H1 (cell line): ENCODE data around the gene COX17. TPM values are rescaled to one million over a fixed set of nuclear protein-coding genes. Genes with fewer than 3 reads are reported as not detected.

Experiments used
- CTCF ChIA-PET: fragments of 300-600 bp; sonication (Branson Sonifier 250); formaldehyde crosslinking; loops from one replicate; lab custom pipeline; 2021; ENCODE audit not compliant: partially characterized antibody; lab: Charles Lee
- POLR2A ChIA-PET: fragments of 300-600 bp; sonication (Branson Sonifier 250); formaldehyde crosslinking; loops from one replicate; lab custom pipeline; 2021; ENCODE audit warnings: inconsistent platforms; ENCODE audit not compliant: partially characterized antibody; lab: Charles Lee
- DNase-seq, 2 experiments: peaks; one replicate each; pipeline versions ENCODE4 v3.0.0 to v3.0.0-alpha.2; 2010 to 2022; ENCODE audit warnings: low spot score in 2 of 2, low read depth in 1 of 2, mixed read lengths in 1 of 2
- FAIRE-seq: peaks from 2 replicates; lab custom pipeline; 2011; peaks lifted over from hg19 to GRCh38; lab: Jason Lieb, UNC
- H2AFZ ChIP-seq: 2 replicates; pipeline ENCODE4 v1.8.1; 2012; ENCODE audit warnings: low read length, inconsistent platforms
- H2AK5ac ChIP-seq: 2 replicates; pipeline ENCODE4 v1.6.1; 2013; ENCODE audit warnings: low read depth, low read length
- H2BK120ac ChIP-seq: replicated peaks from 2 replicates; pipeline ENCODE3; 2013; ENCODE audit warnings: low read depth, low read length, inconsistent platforms
- H2BK12ac ChIP-seq: 2 replicates; pipeline ENCODE4 v1.6.1; 2013; ENCODE audit warnings: low read depth, low read length
- H2BK15ac ChIP-seq: 2 replicates; pipeline ENCODE4 v1.6.1; 2013; ENCODE audit warnings: low read length
- H2BK20ac ChIP-seq: 2 replicates; pipeline ENCODE4 v1.6.1; 2013; ENCODE audit warnings: low read length
- H2BK5ac ChIP-seq: 2 replicates; pipeline ENCODE4 v1.6.1; 2013; ENCODE audit warnings: low read depth, low read length
- H3K14ac ChIP-seq: 2 replicates; pipeline ENCODE4 v1.6.1; 2013; ENCODE audit warnings: inconsistent platforms; ENCODE audit not compliant: insufficient read length
- H3K18ac ChIP-seq: 2 replicates; pipeline ENCODE4 v1.6.1; 2013; ENCODE audit warnings: low read length; ENCODE audit errors: extremely low read depth
- H3K23ac ChIP-seq: 2 replicates; pipeline ENCODE4 v1.6.1; 2013; ENCODE audit warnings: inconsistent platforms; ENCODE audit not compliant: insufficient read length
- H3K23me2 ChIP-seq: 2 replicates; pipeline ENCODE4 v1.6.1; 2013; ENCODE audit warnings: low read depth, low read length
- H3K27ac ChIP-seq: 2 replicates; pipeline ENCODE4 v1.6.1; 2011; ENCODE audit warnings: low read depth, low read length, inconsistent platforms
- H3K27me3 ChIP-seq, 4 experiments: replicated peaks in 1 of 4; 1 replicate in 1 of 4; 2 replicates in 3 of 4; pipeline versions ENCODE4 v1.6.1 to v1.8.1; 2011 to 2013; ENCODE audit warnings: low read length in 3 of 4, mild to moderate bottlenecking in 3 of 4, inconsistent platforms in 2 of 4, mixed read lengths in 2 of 4, moderate library complexity in 1 of 4; ENCODE audit not compliant: control insufficient read depth in 3 of 4, insufficient read depth in 3 of 4; ENCODE audit errors: extremely low read depth in 1 of 4
- H3K36me3 ChIP-seq, 4 experiments: 2 replicates each; pipeline versions ENCODE4 v1.6.1 to v1.8.1; 2011 to 2013; ENCODE audit warnings: mild to moderate bottlenecking in 4 of 4, low read length in 3 of 4, moderate library complexity in 2 of 4, control low read depth in 1 of 4, inconsistent platforms in 1 of 4; ENCODE audit not compliant: insufficient read depth in 4 of 4, control insufficient read depth in 2 of 4
- H3K4ac ChIP-seq: replicated peaks from 2 replicates; pipeline ENCODE3; 2013; ENCODE audit warnings: low read length, low read depth, mixed read lengths, inconsistent platforms; ENCODE audit not compliant: insufficient read length
- H3K4me1 ChIP-seq, 4 experiments: replicated peaks in 1 of 4; 1 replicate in 1 of 4; 2 replicates in 3 of 4; pipeline versions ENCODE4 v1.6.1 to v1.8.1; 2011 to 2013; ENCODE audit warnings: low read length in 3 of 4, inconsistent platforms in 2 of 4, mixed read lengths in 1 of 4; ENCODE audit not compliant: insufficient read depth in 4 of 4, control insufficient read depth in 3 of 4
- H3K4me2 ChIP-seq, 2 experiments: 2 replicates each; pipeline versions ENCODE4 v1.6.1 to v1.8.1; 2011 to 2013; ENCODE audit warnings: low read depth in 2 of 2, low read length in 2 of 2, control low read depth in 1 of 2, inconsistent platforms in 1 of 2, mild to moderate bottlenecking in 1 of 2; ENCODE audit not compliant: insufficient read depth in 1 of 2
- H3K4me3 ChIP-seq, 4 experiments: fragments of 200-600, 300-600 bp in 1 of 4; sonication (generic), shearing (Covaris generic), sonication (Bioruptor Twin) in 1 of 4; 2 replicates each; pipeline versions ENCODE4 v1.5.1 to v1.8.1; 2011 to 2016; ENCODE audit warnings: low read length in 4 of 4, low read depth in 3 of 4, control low read depth in 2 of 4, inconsistent platforms in 2 of 4, mild to moderate bottlenecking in 2 of 4, mixed read lengths in 1 of 4, moderate library complexity in 1 of 4; ENCODE audit not compliant: insufficient read depth in 2 of 4; ENCODE audit errors: extremely low read depth in 1 of 4
- H3K56ac ChIP-seq: replicated peaks from 2 replicates; pipeline ENCODE3; 2013; ENCODE audit warnings: low read depth, mild to moderate bottlenecking, mixed read lengths, low read length, inconsistent platforms; ENCODE audit not compliant: insufficient read length
- H3K79me1 ChIP-seq: 2 replicates; pipeline ENCODE4 v1.6.1; 2013; ENCODE audit warnings: low read depth, low read length, control low read depth
- H3K79me2 ChIP-seq, 2 experiments: 2 replicates each; pipeline versions ENCODE4 v1.6.1 to v1.8.1; 2012 to 2013; ENCODE audit warnings: low read length in 2 of 2, mild to moderate bottlenecking in 2 of 2, inconsistent platforms in 1 of 2; ENCODE audit not compliant: insufficient read depth in 2 of 2, control insufficient read depth in 1 of 2
- H3K9ac ChIP-seq, 4 experiments: replicated peaks in 1 of 4; 1 replicate in 1 of 4; 2 replicates in 3 of 4; pipeline versions ENCODE4 v1.6.1 to v1.8.1; 2011 to 2013; ENCODE audit warnings: low read depth in 3 of 4, low read length in 3 of 4, control low read depth in 2 of 4, mild to moderate bottlenecking in 2 of 4, moderate library complexity in 2 of 4, inconsistent platforms in 1 of 4; ENCODE audit errors: extremely low read depth in 1 of 4
- H3K9me3 ChIP-seq, 2 experiments: 2 replicates each; pipeline versions ENCODE4 v1.6.1 to v1.8.1; 2012 to 2013; ENCODE audit warnings: mild to moderate bottlenecking in 2 of 2, moderate library complexity in 2 of 2, control low read depth in 1 of 2, inconsistent platforms in 1 of 2, low read depth in 1 of 2, low read length in 1 of 2, mixed read lengths in 1 of 2; ENCODE audit not compliant: insufficient read depth in 2 of 2
- H4K20me1 ChIP-seq, 2 experiments: replicated peaks in 1 of 2; 2 replicates each; pipeline versions ENCODE3 to v1.8.1; 2011 to 2013; ENCODE audit warnings: inconsistent platforms in 2 of 2, low read length in 2 of 2, mild to moderate bottlenecking in 1 of 2; ENCODE audit not compliant: insufficient read depth in 2 of 2, control insufficient read depth in 1 of 2
- H4K5ac ChIP-seq: 2 replicates; pipeline ENCODE4 v1.6.1; 2013; ENCODE audit warnings: low read length, low read depth, mixed read lengths, inconsistent platforms; ENCODE audit not compliant: insufficient read length
- H4K8ac ChIP-seq: 2 replicates; pipeline ENCODE4 v1.8.0; 2013; ENCODE audit warnings: mild to moderate bottlenecking, moderate library complexity, low read length, inconsistent platforms; ENCODE audit not compliant: insufficient read depth; ENCODE audit errors: extremely low read depth
- H4K91ac ChIP-seq: replicated peaks from 2 replicates; pipeline ENCODE3; 2013; ENCODE audit warnings: low read length, mixed read lengths, inconsistent platforms; ENCODE audit not compliant: insufficient read length
- ATF3 ChIP-seq: IDR thresholded peaks from 2 replicates; pipeline ENCODE4 v1.6.1; 2011; ENCODE audit warnings: low read depth, mild to moderate bottlenecking, low read length; ENCODE audit not compliant: insufficient read depth
- BRCA1 ChIP-seq: IDR thresholded peaks from 2 replicates; pipeline ENCODE4 v1.6.1; 2012; ENCODE audit warnings: low read depth, low read length, improper control_type of control experiment
- CBX8 ChIP-seq: fragments of 300-800, 300-1000 bp; sonication (generic); IDR thresholded peaks from 2 replicates; pipeline ENCODE4 v1.7.1; 2016; ENCODE audit warnings: low read depth, low read length, borderline replicate concordance
- CEBPB ChIP-seq: IDR thresholded peaks from 2 replicates; pipeline ENCODE4 v1.6.1; 2012; ENCODE audit warnings: low read depth, low read length
- CHD1 ChIP-seq: IDR thresholded peaks from 2 replicates; pipeline ENCODE4 v1.6.1; 2012; ENCODE audit warnings: low read depth, low read length, improper control_type of control experiment
- CHD2 ChIP-seq: IDR thresholded peaks from 2 replicates; pipeline ENCODE4 v1.6.1; 2012; ENCODE audit warnings: low read length, improper control_type of control experiment
- CTBP2 ChIP-seq: IDR thresholded peaks from 2 replicates; pipeline ENCODE4 v1.7.0; 2011; ENCODE audit warnings: borderline replicate concordance, mild to moderate bottlenecking, moderate library complexity, mixed read lengths, low read length; ENCODE audit not compliant: insufficient read depth, insufficient read length
- E2F6 ChIP-seq: IDR thresholded peaks from 2 replicates; pipeline ENCODE4 v1.6.1; 2012; ENCODE audit warnings: inconsistent platforms
- MAFK ChIP-seq: IDR thresholded peaks from 2 replicates; pipeline ENCODE4 v1.6.1; 2012; ENCODE audit warnings: low read depth, mild to moderate bottlenecking, improper control_type of control experiment, low read length
- NRF1 ChIP-seq: IDR thresholded peaks from 2 replicates; pipeline ENCODE4 v1.6.1; 2011; ENCODE audit warnings: mild to moderate bottlenecking, low read depth, low read length, improper control_type of control experiment
- POLR2A ChIP-seq, 2 experiments: IDR thresholded peaks; 1 replicate in 1 of 2; 2 replicates in 1 of 2; pipeline ENCODE4 v1.6.1; 2011; ENCODE audit warnings: low read depth in 2 of 2, low read length in 2 of 2, mild to moderate bottlenecking in 2 of 2; ENCODE audit errors: control extremely low read depth in 1 of 2
- SIX5 ChIP-seq: IDR thresholded peaks from 2 replicates; pipeline ENCODE4 v1.6.1; 2011; ENCODE audit warnings: mild to moderate bottlenecking, low read depth, low read length
- SRF ChIP-seq: IDR thresholded peaks from 2 replicates; pipeline ENCODE4 v1.6.1; 2011; ENCODE audit warnings: mild to moderate bottlenecking, low read depth, low read length, moderate library complexity
- TAF1 ChIP-seq: IDR thresholded peaks from 2 replicates; pipeline ENCODE4 v1.6.1; 2011; ENCODE audit warnings: mild to moderate bottlenecking, low read depth, low read length
- TCF12 ChIP-seq: IDR thresholded peaks from 2 replicates; pipeline ENCODE4 v1.6.1; 2011; ENCODE audit warnings: low read depth, mild to moderate bottlenecking, low read length
- WGBS, 2 experiments: shearing (Covaris generic) in 1 of 2; methylation state at CpG; one replicate each; pipeline versions ENCODE4 v1.1.6 to v1.1.7; 2013 to 2015; ENCODE audit warnings: low lambda C conversion rate in 2 of 2, mixed read lengths in 2 of 2, inconsistent platforms in 1 of 2, low coverage in 1 of 2, missing lambda C conversion rate in 1 of 2; ENCODE audit not compliant: insufficient replicate concordance in 2 of 2, insufficient coverage in 1 of 2, insufficient read length in 1 of 2; ENCODE audit errors: extremely low coverage in 1 of 2, missing lambda C conversion rate in 1 of 2; 5-methylcytosine and 5-hydroxymethylcytosine counted together
- polyA plus RNA-seq, 7 experiments: library from polyadenylated mRNA; depleted of rRNA in 3 of 7; stranded (reverse) in 5 of 7; unstranded in 2 of 7; fragments of >200 nt in 5 of 7; fragments of 200-250 nt in 2 of 7; gene quantifications; 1 replicate in 5 of 7; 2 replicates in 1 of 7; 4 replicates in 1 of 7; pipeline versions ENCODE4 v1.2.1 to v1.2.3, GENCODE V29; 2011 to 2013; ENCODE audit warnings: missing spikeins in 2 of 7, mixed read lengths in 2 of 7
- total RNA-seq: library from RNA; stranded (reverse); fragmentation: NEBNext Ultra II Directional; extraction: Animal tissue kit (Norgen Biotek cat#: 25700); gene quantifications from 2 replicates; pipeline ENCODE4 v1.2.1, GENCODE V29; 2021

The COX17 gene
- total and polyA plus RNA-seq, 2 of the 8 experiments (the other 6 are each of a cell fraction or from before 2014, with no cell fraction given), result 34.2 to 43.0 TPM

- H2BK20ac ChIP-seq, result no peak overlapping the region
- ChIA-PET CTCF (interaction anchor here (0.5 to 2.5 kb wide), 4 partner anchors 17 to 92 kb away, joined by 3 to 8 read pairs (median 6); no protein-coding TSS in a partner anchor), POLR2A (no interaction called here)
- H2BK5ac ChIP-seq, result no peak overlapping the region
- no peaks in the 10 kb centered on the region; a peak in 1 of 4 replicates for H3K9me3 ChIP-seq
- H3K56ac ChIP-seq, result no peak overlapping the region
- no peak overlapping the region for H4K5ac ChIP-seq
- no peak for FAIRE-seq
- H3K4me3 ChIP-seq, result no peak overlapping the region
- H3K23me2 ChIP-seq, result peaks cover 6% of the 10 kb centered on the region
- no peak overlapping the region for H2AK5ac ChIP-seq
- no peak overlapping the region for H2BK120ac ChIP-seq
- 92% methylated on average over 15 of the region's 18 CpGs; no CpG with 5 or more reads in 1 of the 2 experiments for WGBS, 2 experiments
- no peak overlapping the region for H4K91ac ChIP-seq
- DNase-seq, result no peak
- no peaks in the 10 kb centered on the region for H4K20me1 ChIP-seq
- H3K27me3 ChIP-seq, result no peaks in the 10 kb centered on the region
- H4K8ac ChIP-seq, result no peak overlapping the region
- no peak overlapping the region for H3K14ac ChIP-seq
- TF ChIP-seq E2F6 (no peak), MAFK (no peak), NRF1 (no peak), POLR2A (IDR thresholded peaks at IDR 0.05; ENCODE audit: control extremely low read depth in 1 of 2, low read depth in 2 of 2, low read length in 2 of 2) (no peak), SIX5 (no peak), CHD1 (no peak), CEBPB (no peak), CBX8 (no peak), SRF (no peak), CHD2 (no peak), BRCA1 (no peak), TAF1 (no peak), CTBP2 (no peak), ATF3 (no peak), TCF12 (no peak)
- no peaks in the 10 kb centered on the region for H3K4me1 ChIP-seq
- H3K27ac ChIP-seq, result no peak overlapping the region
- H3K79me1 ChIP-seq, result no peaks in the 10 kb centered on the region
- H3K4me2 ChIP-seq, result no peak overlapping the region
- no peak overlapping the region for H2AFZ ChIP-seq
- H3K23ac ChIP-seq, result no peak overlapping the region
- H2BK15ac ChIP-seq, result no peak overlapping the region
- no peak overlapping the region for H3K9ac ChIP-seq
- peaks cover 0 to 18% of the 10 kb centered on the region in 2 experiments; a peak in 2 of 4 replicates for H3K79me2 ChIP-seq
- no peak overlapping the region for H3K18ac ChIP-seq
- H3K4ac ChIP-seq, result no peak overlapping the region
- no peak overlapping the region for H2BK12ac ChIP-seq
- H3K36me3 ChIP-seq, result peaks cover 0 to 31% (median 18%) of the 10 kb centered on the region in 4 experiments; a peak in 6 of 8 replicates
These were observed 3.3 kb downstream of the COX17 start for GRCh38 chr3:119673875-119674274.
